Measurements from ENCODE around the gene PIP4K2C.
"Not testable (repeated sequence)": the region's sequence is repeated elsewhere in the genome, so short reads cannot be mapped to it uniquely, and the experiment has no call there.

PIP4K2C gene

DNA sequence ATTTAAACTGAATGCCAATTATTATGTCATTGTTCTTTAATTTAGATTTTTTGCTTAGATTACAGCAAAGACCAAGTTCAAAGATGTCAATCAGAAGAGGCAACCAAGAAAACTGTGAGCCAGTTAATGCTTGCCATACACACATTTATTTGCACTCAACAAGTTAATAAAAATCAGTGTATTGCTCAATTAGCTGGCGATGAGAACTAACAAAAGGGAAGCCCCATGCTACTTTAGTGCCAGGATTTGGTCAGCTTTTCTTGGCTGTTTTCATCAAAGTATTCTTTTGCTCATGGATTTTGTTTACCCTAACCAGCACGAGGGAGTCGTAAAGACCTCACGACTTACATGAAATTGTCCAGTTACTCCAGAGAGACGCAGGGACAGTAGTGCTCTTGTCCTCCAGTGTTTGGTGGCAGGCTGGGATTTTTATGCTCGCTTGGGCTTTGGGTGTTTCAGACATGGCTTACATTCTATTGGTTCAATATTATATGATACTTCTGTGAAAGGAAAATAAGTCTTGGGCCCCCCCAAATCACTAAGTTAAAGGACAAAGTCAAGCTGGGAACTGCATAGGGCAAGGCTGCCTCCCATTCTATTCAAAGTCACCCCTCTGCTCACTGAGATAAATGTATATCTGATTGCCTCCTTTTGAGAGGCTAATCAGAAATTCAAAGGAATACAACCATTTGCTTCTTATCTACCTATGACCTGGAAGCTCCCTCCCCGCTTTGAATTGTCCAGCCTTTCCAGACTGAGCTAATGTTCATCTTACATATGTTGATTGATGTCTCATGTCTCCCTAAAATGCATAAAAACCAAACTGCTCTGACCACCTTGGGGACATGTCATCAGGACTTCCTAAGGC is 49.4 kb downstream of the PIP4K2C start:
- ATAC-seq: no peak

DNA sequence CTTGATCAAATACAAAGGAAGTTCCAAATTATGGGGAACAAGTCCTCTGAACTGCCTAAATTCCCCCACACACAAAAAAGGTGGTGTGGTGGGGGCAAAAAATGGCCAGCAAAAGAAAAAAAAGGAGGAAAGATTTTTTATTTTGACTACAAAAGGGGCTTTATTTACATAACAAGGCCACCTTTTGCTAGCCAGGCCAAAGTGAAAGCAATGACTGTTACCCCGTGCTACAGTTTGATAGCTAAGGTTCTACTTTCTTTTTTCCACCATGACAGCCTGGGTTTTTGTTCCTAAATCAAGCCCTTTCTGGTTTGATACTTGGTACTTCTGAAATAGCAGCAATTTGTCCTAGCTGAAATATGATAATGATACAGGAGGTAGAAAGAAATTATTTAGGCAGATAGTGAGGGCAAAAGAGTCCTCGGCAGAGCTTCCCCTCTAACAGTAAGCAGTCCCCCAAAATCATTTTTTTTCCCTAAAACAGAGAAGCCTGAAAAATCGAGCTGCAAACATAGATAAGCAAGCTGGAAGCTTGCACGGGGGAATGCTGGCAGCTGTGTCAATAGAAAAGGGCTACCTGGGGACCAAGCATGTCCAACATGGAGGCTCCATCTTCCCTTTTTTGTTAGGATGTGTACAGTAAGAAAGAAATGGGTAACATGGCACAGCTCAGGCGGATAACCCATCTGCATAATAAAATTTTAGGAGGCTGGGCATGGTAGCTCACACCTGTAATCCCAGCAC is 50.9 kb downstream of the PIP4K2C start:
- no peak for ATAC-seq

DNA sequence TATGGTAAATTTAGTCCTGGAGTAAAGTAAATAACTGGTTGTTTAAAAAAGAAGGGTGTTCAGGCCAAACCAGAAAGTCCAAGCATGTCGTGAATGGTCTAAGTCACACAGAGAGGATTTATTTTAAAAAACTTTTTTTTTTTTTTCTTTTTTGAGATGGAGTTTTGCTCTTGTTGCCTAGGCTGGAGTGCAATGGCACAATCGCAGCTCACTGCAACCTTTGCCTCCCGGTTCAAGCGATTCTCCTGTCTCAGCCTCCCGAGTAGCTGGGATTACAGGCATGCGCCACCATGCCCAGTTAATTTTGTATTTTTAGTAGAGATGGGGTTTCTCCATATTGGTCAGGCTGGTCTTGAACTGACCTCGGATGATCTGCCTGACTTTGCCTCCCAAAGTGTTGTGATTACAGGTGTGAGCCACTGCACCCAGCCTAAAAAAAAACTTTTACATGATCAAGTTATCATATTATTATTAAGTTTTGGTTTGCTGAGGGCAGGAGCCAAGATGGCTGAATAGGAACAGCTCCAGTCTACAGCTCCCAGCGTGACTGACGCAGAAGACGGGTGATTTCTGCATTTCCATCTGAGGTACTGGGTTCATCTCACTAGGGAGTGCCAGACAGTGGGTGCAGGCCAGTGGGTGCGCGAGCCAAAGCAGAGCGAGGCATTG is 55.1 kb downstream of the PIP4K2C start:
- ATAC-seq: not testable (repeated sequence)

DNA sequence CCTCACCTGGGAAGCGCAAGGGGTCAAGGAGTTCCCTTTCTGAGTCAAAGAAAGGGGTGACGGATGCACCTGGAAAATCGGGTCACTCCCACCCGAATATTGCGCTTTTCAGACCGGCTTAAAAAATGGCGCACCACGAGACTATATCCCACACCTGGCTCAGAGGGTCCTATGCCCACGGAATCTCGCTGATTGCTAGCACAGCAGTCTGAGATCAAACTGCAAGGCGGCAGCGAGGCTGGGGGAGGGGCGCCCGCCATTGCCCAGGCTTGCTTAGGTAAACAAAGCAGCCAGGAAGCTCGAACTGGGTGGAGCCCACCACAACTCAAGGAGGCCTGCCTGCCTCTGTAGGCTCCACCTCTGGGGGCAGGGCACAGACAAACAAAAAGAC is 55.7 kb downstream of the PIP4K2C start:
- ATAC-seq: not testable (repeated sequence)
